DND-41 (cell line): ENCODE measurements around the gene LDLR.

Experiments used
- CTCF ChIP-seq: IDR thresholded peaks from 2 replicates; pipeline ENCODE4 v1.5.1; 2012; ENCODE audit warnings: borderline replicate concordance, low read length, moderate library complexity, mild to moderate bottlenecking; ENCODE audit not compliant: poor library complexity, severe bottlenecking; ENCODE audit errors: extremely low read depth
- EZH2 ChIP-seq: IDR thresholded peaks from 3 replicates; pipeline ENCODE4 v1.6.1; 2012; ENCODE audit warnings: borderline replicate concordance, low read depth, mild to moderate bottlenecking, moderate library complexity, low read length, inconsistent platforms; ENCODE audit not compliant: severe bottlenecking

GRCh38 chr19:11148001-11148400 lies 58.7 kb downstream of the LDLR start:
- TF ChIP-seq CTCF (no peak), EZH2 (no peak)
